Measurements from ENCODE around the gene CALML5. TPM values are rescaled to one million over a fixed set of nuclear protein-coding genes. Genes with fewer than 3 reads are reported as not detected.

Gene CALML5
- total RNA-seq, 1 donor from 2014 or later: not detected

DNA sequence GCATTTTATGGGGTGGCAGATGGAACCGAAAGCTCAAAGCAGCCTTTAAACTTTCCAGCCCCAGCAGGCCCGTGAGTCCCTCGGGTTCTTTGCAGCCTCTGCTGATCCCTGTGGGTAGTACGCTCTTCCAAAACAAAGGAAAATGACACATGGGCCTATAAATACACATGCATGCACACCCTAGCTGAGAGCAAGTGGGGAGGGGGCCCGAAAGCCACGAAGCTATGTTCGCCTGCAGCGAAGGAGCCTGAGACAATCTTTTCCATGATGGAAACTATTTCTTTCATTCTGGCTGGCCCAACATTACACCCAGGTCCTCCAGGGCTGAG is 32.2 kb downstream of the CALML5 start:
- Histone ChIP-seq H3K9me3 (ENCODE audit: low read depth) (no peaks in the 10 kb centered on the region), H3K4me2 (no peak overlapping the region), H3K79me2 (ENCODE audit: low read depth) (no peaks in the 10 kb centered on the region), H3K4me3 (no peak overlapping the region), H3K36me3 (no peaks in the 10 kb centered on the region), H3K27ac (no peak overlapping the region), H3K9ac (no peak overlapping the region), H3K4me1 (peaks cover 14% of the 10 kb centered on the region), H3F3A (ENCODE audit: low read depth) (peaks cover 6% of the 10 kb centered on the region), H4K20me1 (ENCODE audit: low read depth) (no peaks in the 10 kb centered on the region), H2AFZ (replicated peaks) (no peak overlapping the region), H3K27me3 (no peaks in the 10 kb centered on the region)
- DNase-seq (ENCODE audit: low spot score): no peak
- Mint-ChIP-seq H3K36me3 (peaks cover 7% of the 10 kb centered on the region), H3K27me3 (ENCODE audit: insufficient read depth, low read depth) (peaks cover 8% of the 10 kb centered on the region), H3K27ac (peak overlapping the region; percentile 78), H3K4me1 (peaks cover 32% of the 10 kb centered on the region), H3K4me3 (no peak overlapping the region), H3K9me3 (peaks cover 18% of the 10 kb centered on the region)
- no peak for TF ChIP-seq CTCF (IDR thresholded peaks at IDR 0.05)
- TF ChIP-seq EZH2 (IDR thresholded peaks at IDR 0.05): no peak
- no peak for TF ChIP-seq EZH2phosphoT487 (IDR thresholded peaks at IDR 0.05)

DNA sequence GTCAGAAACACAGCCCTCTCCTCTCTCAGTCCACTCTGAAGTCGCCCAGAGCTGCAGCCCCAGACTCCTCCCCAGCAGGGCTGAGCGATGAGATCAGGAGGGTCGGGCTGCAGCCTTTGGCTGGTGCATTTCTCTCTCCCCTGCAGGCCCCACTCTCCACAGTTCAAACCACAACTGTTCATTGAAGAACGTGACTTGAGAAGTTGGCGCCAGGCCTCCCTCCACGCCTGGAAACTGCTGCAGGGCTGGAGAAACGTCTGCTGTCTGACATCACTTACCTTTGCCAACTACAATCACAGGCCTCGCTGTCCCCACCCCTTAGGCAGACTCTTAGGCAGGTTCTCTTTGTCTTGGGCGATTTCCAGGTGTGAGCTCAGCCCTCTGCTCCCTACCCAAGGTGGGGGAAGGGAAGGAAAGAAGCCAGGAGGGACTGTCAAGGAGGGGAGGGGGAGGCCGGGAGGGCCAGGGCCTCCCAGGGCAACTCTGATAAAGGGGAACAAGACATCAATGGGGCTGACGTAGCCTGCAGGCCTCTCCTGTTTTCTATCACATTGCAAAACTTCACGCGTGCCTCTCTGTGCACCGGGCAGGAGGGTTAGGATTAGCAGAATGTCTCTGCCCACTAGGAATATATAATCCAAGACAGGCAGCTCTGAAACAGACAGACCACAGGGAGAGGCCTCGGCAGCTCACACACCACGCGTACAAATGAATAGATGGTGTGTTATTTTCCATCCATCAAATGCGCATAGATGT is 32.7 kb downstream of the CALML5 start:
- peaks cover 8% of the 10 kb centered on the region for H3K27me3 Mint-ChIP-seq (ENCODE audit: insufficient read depth, low read depth)
- Histone ChIP-seq H3K9ac (no peak overlapping the region), H3K4me1 (peaks cover 14% of the 10 kb centered on the region), H4K20me1 (ENCODE audit: low read depth) (no peaks in the 10 kb centered on the region), H2AFZ (replicated peaks) (peak overlapping the region; percentile 80), H3F3A (ENCODE audit: low read depth) (peaks cover 6% of the 10 kb centered on the region), H3K36me3 (no peaks in the 10 kb centered on the region), H3K4me2 (no peak overlapping the region), H3K27me3 (no peaks in the 10 kb centered on the region), H3K79me2 (ENCODE audit: low read depth) (no peaks in the 10 kb centered on the region), H3K4me3 (no peak overlapping the region), H3K9me3 (ENCODE audit: low read depth) (no peaks in the 10 kb centered on the region), H3K27ac (no peak overlapping the region)
- H3K36me3 Mint-ChIP-seq: peaks cover 8% of the 10 kb centered on the region
- peaks cover 32% of the 10 kb centered on the region for H3K4me1 Mint-ChIP-seq
- TF ChIP-seq EZH2phosphoT487 (IDR thresholded peaks at IDR 0.05) (no peak), CTCF (IDR thresholded peaks at IDR 0.05) (no peak), EZH2 (IDR thresholded peaks at IDR 0.05) (no peak)
- no peak overlapping the region for H3K4me3 Mint-ChIP-seq
- DNase-seq (ENCODE audit: low spot score): peak; percentile 27
- peaks cover 14% of the 10 kb centered on the region for H3K9me3 Mint-ChIP-seq
- peak overlapping the region; percentile 85 for H3K27ac Mint-ChIP-seq

- Histone ChIP-seq H3K27me3 (no peaks in the 10 kb centered on the region), H3K9ac (no peak overlapping the region), H3K9me3 (ENCODE audit: low read depth) (no peaks in the 10 kb centered on the region), H3K4me2 (no peak overlapping the region), H2AFZ (replicated peaks) (peak overlapping the region; percentile 80), H3K36me3 (no peaks in the 10 kb centered on the region), H3K4me1 (peaks cover 14% of the 10 kb centered on the region), H3K27ac (no peak overlapping the region), H3F3A (ENCODE audit: low read depth) (peaks cover 6% of the 10 kb centered on the region), H4K20me1 (ENCODE audit: low read depth) (no peaks in the 10 kb centered on the region), H3K4me3 (no peak overlapping the region), H3K79me2 (ENCODE audit: low read depth) (no peaks in the 10 kb centered on the region)
- H3K4me3 Mint-ChIP-seq: no peak overlapping the region
- TF ChIP-seq EZH2 (IDR thresholded peaks at IDR 0.05): no peak
- no peak for TF ChIP-seq CTCF (IDR thresholded peaks at IDR 0.05)
- TF ChIP-seq EZH2phosphoT487 (IDR thresholded peaks at IDR 0.05): no peak
- H3K4me1 Mint-ChIP-seq: peaks cover 32% of the 10 kb centered on the region
- H3K9me3 Mint-ChIP-seq: peaks cover 9% of the 10 kb centered on the region
- H3K36me3 Mint-ChIP-seq: peaks cover 13% of the 10 kb centered on the region
- H3K27ac Mint-ChIP-seq: peak overlapping the region; percentile 85
- peaks cover 5% of the 10 kb centered on the region for H3K27me3 Mint-ChIP-seq (ENCODE audit: insufficient read depth, low read depth)
- no peak for DNase-seq (ENCODE audit: low spot score)
Measured at GRCh38 chr10:5465976-5466450, 33.4 kb downstream of the CALML5 start.

Measured in neural progenitor cell (in vitro differentiated cells).